Fibroblast of the aortic adventitia (primary cell): ENCODE results near the gene RIMBP2. TPM values are rescaled to one million over a fixed set of nuclear protein-coding genes. Genes with fewer than 3 reads are reported as not detected.

Source experiments
- DNase-seq: peaks from one replicate; pipeline ENCODE4 v3.0.0-alpha.2; 2010; ENCODE audit warnings: low read depth
- H3K4me3 ChIP-seq: 2 replicates; pipeline ENCODE4 v1.5.1; 2011; ENCODE audit warnings: low read depth, mild to moderate bottlenecking, control low read depth, low read length, moderate library complexity
- CTCF ChIP-seq: IDR thresholded peaks from 2 replicates; pipeline ENCODE4 v1.5.1; 2011; ENCODE audit warnings: mild to moderate bottlenecking, low read length, control low read depth, inconsistent platforms; ENCODE audit not compliant: insufficient read depth
- total RNA-seq: library from RNA; depleted of rRNA; stranded (reverse); fragments of >200 nt; gene quantifications from 2 replicates; pipeline ENCODE4 v1.2.3, GENCODE V29; 2012; ENCODE audit warnings: low replicate concordance

RIMBP2 gene
- total RNA-seq, 1 donor, result not detected

GRCh38 chr12:130644146-130644545 is 72.0 kb downstream of the RIMBP2 start:
- H3K4me3 ChIP-seq, result no peak overlapping the region
- TF ChIP-seq CTCF, result no peak
- DNase-seq, result no peak

- no peak for TF ChIP-seq CTCF
- no peak overlapping the region for H3K4me3 ChIP-seq
- DNase-seq, result no peak
These were observed 73.2 kb downstream of the RIMBP2 start for GRCh38 chr12:130642856-130643255.

GRCh38 chr12:130641533-130642184 is 74.4 kb downstream of the RIMBP2 start:
- no peak for TF ChIP-seq CTCF
- DNase-seq, result no peak
- H3K4me3 ChIP-seq, result no peak overlapping the region

- no peak for DNase-seq
- H3K4me3 ChIP-seq, result no peak overlapping the region
- TF ChIP-seq CTCF, result no peak
These were observed 75.2 kb downstream of the RIMBP2 start for GRCh38 chr12:130640901-130641300.

GRCh38 chr12:130640496-130640895 is 75.6 kb downstream of the RIMBP2 start:
- no peak for TF ChIP-seq CTCF
- no peak overlapping the region for H3K4me3 ChIP-seq
- no peak for DNase-seq

- no peak overlapping the region for H3K4me3 ChIP-seq
- no peak for DNase-seq
- TF ChIP-seq CTCF, result no peak
These were observed 76.3 kb downstream of the RIMBP2 start for GRCh38 chr12:130639476-130640424.
